Kasumi-1 (cell line): ENCODE data around the gene NUDT21.
"Not testable (repeated sequence)": the region's sequence is repeated elsewhere in the genome, so short reads cannot be mapped to it uniquely, and the experiment has no call there.

Experiments
- DNase-seq, 2 experiments: peaks; one replicate each; lab custom pipeline; 2025; lab: John Stamatoyannopoulos, UW

Gene NUDT21

GRCh38 chr16:56380778-56381485, 70.2 kb downstream of the NUDT21 start:
- not testable (repeated sequence) for DNase-seq
